Activated CD4-positive, alpha-beta T cell treated with anti-CD3 and anti-CD28 coated beads for 36 hours (primary cell): ENCODE data around the gene NAV3. TPM values are rescaled to one million over a fixed set of nuclear protein-coding genes. Genes with fewer than 3 reads are reported as not detected.

Source experiments
- ATAC-seq: fragments of 200-7000 bp; cut with Tn5 transposase; one replicate; pipeline ENCODE4 v1.10.0; 2021; ENCODE audit warnings: mild to moderate bottlenecking, moderate library complexity
- CTCF ChIA-PET: fragments of 350-600 bp; sonication (Branson Sonifier 250); formaldehyde crosslinking; loops from one replicate; lab custom pipeline; 2021; ENCODE audit warnings: antibody characterized with exemption; lab: Charles Lee
- POLR2A ChIA-PET: fragments of 350-600 bp; sonication (Branson Sonifier 250); formaldehyde crosslinking; loops from one replicate; lab custom pipeline; 2021; ENCODE audit warnings: antibody characterized with exemption, inconsistent platforms; lab: Charles Lee
- DNase-seq: peaks from one replicate; pipeline ENCODE4 v3.0.0-alpha.2; 2020
- H3K27ac Mint-ChIP-seq: one replicate; pipeline ENCODE4 v1.8.0; 2021; ENCODE audit warnings: mixed read lengths
- H3K27me3 Mint-ChIP-seq: one replicate; pipeline ENCODE4 v1.8.0; 2021; ENCODE audit warnings: mixed read lengths
- H3K36me3 Mint-ChIP-seq: one replicate; pipeline ENCODE4 v1.8.0; 2021; ENCODE audit warnings: low read depth, mixed read lengths
- H3K4me1 Mint-ChIP-seq: one replicate; pipeline ENCODE4 v1.8.0; 2021; ENCODE audit warnings: mixed read lengths
- H3K4me3 Mint-ChIP-seq: one replicate; pipeline ENCODE4 v1.8.0; 2021; ENCODE audit warnings: mild to moderate bottlenecking, moderate library complexity, mixed read lengths
- H3K9me3 Mint-ChIP-seq: one replicate; pipeline ENCODE4 v1.8.0; 2021; ENCODE audit warnings: low read depth, mixed read lengths
- intact Hi-C, 2 experiments: fragments of 100-400 bp; cut with DNase I in 1 of 2; cut with micrococcal nuclease in 1 of 2; formaldehyde crosslinking; loops; one replicate each; pipeline versions ENCODE4 v1.14.2 to v1.15.1; 2022 to 2024; cut with DNase I, micrococcal nuclease
- total RNA-seq, 2 experiments: library from RNA; stranded (reverse); gene quantifications; one replicate each; pipeline ENCODE4 v1.2.3, GENCODE V29; 2021

Gene NAV3, protein sequence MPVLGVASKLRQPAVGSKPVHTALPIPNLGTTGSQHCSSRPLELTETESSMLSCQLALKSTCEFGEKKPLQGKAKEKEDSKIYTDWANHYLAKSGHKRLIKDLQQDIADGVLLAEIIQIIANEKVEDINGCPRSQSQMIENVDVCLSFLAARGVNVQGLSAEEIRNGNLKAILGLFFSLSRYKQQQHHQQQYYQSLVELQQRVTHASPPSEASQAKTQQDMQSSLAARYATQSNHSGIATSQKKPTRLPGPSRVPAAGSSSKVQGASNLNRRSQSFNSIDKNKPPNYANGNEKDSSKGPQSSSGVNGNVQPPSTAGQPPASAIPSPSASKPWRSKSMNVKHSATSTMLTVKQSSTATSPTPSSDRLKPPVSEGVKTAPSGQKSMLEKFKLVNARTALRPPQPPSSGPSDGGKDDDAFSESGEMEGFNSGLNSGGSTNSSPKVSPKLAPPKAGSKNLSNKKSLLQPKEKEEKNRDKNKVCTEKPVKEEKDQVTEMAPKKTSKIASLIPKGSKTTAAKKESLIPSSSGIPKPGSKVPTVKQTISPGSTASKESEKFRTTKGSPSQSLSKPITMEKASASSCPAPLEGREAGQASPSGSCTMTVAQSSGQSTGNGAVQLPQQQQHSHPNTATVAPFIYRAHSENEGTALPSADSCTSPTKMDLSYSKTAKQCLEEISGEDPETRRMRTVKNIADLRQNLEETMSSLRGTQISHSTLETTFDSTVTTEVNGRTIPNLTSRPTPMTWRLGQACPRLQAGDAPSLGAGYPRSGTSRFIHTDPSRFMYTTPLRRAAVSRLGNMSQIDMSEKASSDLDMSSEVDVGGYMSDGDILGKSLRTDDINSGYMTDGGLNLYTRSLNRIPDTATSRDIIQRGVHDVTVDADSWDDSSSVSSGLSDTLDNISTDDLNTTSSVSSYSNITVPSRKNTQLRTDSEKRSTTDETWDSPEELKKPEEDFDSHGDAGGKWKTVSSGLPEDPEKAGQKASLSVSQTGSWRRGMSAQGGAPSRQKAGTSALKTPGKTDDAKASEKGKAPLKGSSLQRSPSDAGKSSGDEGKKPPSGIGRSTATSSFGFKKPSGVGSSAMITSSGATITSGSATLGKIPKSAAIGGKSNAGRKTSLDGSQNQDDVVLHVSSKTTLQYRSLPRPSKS (N-terminal part only)
- not detected for total RNA-seq

DNA sequence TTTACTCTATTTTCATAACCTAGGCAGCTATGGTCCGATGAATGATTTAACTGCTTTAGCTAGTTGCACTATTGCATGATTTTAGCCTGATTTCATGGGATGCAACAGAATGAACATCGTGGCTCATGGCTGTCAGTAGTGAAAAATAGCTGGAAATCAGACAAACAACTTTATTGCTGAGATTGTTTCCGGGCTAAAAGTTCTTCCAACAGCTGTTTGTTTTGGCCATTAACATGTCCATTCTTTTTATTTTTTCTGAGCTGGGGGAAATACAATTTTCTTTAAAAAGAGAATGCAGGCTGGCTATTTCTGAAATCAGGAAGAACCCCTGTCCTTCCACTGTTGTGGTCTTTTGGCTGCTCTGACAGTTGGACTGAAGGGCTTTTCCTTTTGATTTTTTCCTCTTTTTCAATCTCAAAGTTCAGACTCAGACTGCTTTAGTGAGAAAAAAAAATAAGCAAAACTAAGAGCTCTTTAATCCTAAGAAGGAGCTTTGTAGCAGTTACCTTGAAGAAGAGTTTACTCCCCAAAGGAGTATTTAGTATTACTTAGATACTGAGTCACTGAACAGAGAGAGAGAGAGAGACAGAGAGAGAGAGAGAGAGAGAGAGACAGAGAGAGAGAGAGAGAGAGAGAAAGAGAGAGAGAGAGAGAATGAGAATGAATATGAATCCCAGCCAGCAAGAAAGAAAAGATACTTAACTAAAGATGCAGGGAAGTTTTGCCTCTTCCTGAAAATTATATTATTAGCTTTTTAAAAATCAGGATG lies at the start of gene NAV3:
NAV3 (plus strand) TSS at position 312 of the 769 bp plus-strand sequence. CDS start 568 bp downstream, outside the sequence.
- H3K9me3 Mint-ChIP-seq, result no peaks in the 10 kb centered on the region
- no peaks in the 10 kb centered on the region for H3K36me3 Mint-ChIP-seq
- DNase-seq (no peak), ATAC-seq (no peak)
- POLR2A ChIA-PET, result no interaction called here
- H3K4me3 Mint-ChIP-seq, result no peak within 1 kb of the TSS
- H3K27ac Mint-ChIP-seq, result no peak within 1 kb of the TSS
- CTCF ChIA-PET, result interaction anchor here (1.2 kb wide), 1 partner anchor 102 kb away, joined by 4 read pairs; no protein-coding TSS in a partner anchor
- no peaks in the 10 kb centered on the region for H3K27me3 Mint-ChIP-seq
- intact Hi-C loops, result no loop called here
- H3K4me1 Mint-ChIP-seq, result no peaks in the 10 kb centered on the region

DNA sequence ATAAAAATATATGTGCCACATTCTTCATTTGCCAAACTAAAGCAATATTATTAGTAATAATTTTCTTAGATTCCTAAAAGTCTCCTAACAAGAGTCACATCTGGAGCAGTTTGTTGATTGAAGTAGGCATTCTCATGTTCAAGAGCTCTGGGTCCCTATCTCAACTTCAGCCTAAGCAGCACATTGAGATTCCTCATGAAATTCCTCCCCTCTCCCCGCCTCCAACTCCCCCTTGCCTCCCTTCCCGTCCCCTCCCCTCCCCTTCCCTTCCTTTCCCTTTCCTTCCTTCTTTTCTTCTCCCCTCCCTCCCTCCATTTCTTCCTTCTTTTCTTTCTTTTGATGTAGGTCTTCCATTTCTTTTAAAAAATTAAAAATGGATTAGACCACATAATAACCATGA lies 48.7 kb upstream of the NAV3 start:
- Mint-ChIP-seq H3K27me3 (no peaks in the 10 kb centered on the region), H3K27ac (no peak overlapping the region), H3K4me1 (no peaks in the 10 kb centered on the region), H3K9me3 (peaks cover 4% of the 10 kb centered on the region), H3K36me3 (no peaks in the 10 kb centered on the region), H3K4me3 (no peak overlapping the region)
- ATAC-seq (no peak), DNase-seq (no peak)
- POLR2A ChIA-PET, result no interaction called here
- CTCF ChIA-PET, result interaction anchor here (0.5 kb wide), 1 partner anchor 74 kb away, joined by 3 read pairs; no protein-coding TSS in a partner anchor
- intact Hi-C loops, result no loop called here

DNA sequence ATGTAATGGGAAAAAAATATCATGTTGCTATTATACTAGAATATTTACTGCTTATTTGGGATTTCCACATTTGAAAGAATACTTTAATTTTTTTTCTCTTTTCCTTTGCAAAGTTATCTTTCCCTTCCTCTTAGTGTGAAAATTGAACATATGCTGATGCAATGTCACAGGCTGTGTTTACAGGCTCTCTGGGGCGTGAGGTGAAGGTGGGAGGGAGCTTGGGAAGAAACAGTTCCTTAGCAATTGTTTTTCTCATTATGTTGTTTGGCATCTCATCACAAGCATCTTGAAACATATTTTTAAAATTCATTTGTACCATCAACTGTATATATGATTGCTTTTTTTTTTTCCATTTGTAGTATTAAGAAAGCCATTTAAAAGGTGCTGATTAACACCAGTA lies 47.9 kb upstream of the NAV3 start:
- no peak for ATAC-seq
- Mint-ChIP-seq H3K9me3 (no peaks in the 10 kb centered on the region), H3K36me3 (no peaks in the 10 kb centered on the region), H3K27ac (no peak overlapping the region), H3K4me3 (no peak overlapping the region), H3K27me3 (no peaks in the 10 kb centered on the region), H3K4me1 (no peaks in the 10 kb centered on the region)
- ChIA-PET CTCF (no interaction called here), POLR2A (no interaction called here)
- intact Hi-C loops, result no loop called here
- no peak for DNase-seq

DNA sequence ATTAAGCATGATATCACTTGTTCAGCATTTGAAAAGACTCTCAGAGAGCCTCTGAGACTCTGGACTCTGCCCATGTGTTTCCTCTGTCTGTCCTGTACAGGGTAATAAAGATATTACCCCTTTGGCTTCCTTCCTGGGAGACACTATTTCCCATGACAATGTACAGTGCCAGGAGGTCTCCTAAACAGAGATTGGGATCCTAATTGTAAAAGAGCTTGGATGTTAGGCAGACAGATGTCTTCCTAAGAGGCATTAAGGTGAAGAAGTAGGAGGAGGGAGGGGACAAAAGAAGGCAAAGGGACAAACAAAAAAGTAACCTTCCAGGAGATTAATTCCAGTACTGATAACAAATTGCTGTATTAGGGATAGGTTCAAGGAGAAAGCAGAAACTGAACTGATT lies 45.5 kb upstream of the NAV3 start:
- peaks cover 4% of the 10 kb centered on the region for H3K9me3 Mint-ChIP-seq
- no peaks in the 10 kb centered on the region for H3K4me1 Mint-ChIP-seq
- H3K27ac Mint-ChIP-seq, result no peak overlapping the region
- no peaks in the 10 kb centered on the region for H3K36me3 Mint-ChIP-seq
- intact Hi-C loops, result no loop called here
- CTCF ChIA-PET, result no interaction called here
- POLR2A ChIA-PET, result no interaction called here
- no peak for DNase-seq
- ATAC-seq, result no peak
- no peak overlapping the region for H3K4me3 Mint-ChIP-seq
- no peaks in the 10 kb centered on the region for H3K27me3 Mint-ChIP-seq

DNA sequence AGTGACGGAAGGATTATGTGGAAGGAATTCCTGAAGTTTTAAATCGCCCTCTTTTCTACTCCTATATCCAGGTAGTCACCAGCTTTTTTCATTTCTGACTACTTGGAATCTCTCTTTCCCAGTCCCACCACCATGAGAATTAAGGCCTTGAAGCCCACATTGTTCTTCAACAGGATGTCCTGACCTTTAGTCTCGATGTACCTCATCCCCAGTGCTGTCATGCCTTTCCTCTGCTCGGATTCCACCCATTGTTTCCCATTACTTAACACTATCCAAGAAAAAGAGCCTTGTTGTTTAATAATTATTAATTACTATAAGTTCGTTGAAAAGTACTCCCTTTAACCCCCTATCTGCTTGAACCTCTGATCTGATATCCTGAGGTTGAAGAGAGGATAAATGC lies 44.0 kb upstream of the NAV3 start:
- Mint-ChIP-seq H3K4me1 (no peaks in the 10 kb centered on the region), H3K36me3 (no peaks in the 10 kb centered on the region), H3K27me3 (no peaks in the 10 kb centered on the region), H3K27ac (no peak overlapping the region), H3K4me3 (no peak overlapping the region), H3K9me3 (peaks cover 4% of the 10 kb centered on the region)
- DNase-seq (no peak), ATAC-seq (no peak)
- POLR2A ChIA-PET, result no interaction called here
- intact Hi-C loops, result no loop called here
- CTCF ChIA-PET, result no interaction called here

DNA sequence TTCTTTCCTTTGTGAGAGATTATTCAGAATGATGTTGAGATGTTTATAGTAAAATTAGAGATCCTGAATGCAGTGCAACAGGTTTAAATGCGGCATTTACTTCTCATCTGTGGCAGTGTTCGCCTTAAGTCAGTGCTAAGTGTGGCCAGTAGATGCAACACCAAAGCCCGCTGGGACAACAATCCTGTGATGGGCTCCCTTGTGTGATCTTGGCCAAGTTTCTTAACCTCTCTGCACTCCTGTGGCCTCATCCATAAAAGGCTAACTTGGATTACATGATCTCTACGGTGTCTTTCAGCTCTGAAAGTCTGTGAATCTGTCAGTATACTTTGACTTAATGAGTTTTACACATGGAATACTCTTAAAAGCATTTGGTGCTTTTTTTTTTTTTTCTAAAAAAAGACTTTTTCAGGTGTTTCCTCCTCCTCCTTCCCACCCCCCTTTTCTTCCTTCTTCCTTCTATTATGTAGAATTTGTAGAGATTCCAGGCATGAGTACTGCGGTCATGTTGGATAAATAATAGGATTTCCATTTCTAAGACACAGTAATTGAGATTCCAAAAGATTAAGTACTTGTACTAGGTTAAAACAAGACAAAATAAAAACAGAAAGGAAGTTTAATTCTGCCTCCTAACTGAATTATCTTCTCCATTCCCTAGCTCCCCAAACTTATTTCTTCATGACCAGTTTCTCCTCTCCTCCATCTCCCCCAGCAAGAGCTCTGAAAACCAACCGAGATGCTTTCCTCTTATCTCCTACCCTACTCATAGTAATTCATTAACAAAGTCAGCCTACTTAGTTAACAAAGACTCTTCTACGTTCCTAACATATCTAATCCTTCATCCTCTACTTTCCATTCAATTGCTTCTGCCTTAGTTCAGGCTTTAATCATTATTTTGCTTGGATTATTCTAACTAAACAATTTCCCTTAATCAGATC lies 42.2 kb upstream of the NAV3 start:
- H3K27ac Mint-ChIP-seq, result no peak overlapping the region
- POLR2A ChIA-PET, result no interaction called here

DNA sequence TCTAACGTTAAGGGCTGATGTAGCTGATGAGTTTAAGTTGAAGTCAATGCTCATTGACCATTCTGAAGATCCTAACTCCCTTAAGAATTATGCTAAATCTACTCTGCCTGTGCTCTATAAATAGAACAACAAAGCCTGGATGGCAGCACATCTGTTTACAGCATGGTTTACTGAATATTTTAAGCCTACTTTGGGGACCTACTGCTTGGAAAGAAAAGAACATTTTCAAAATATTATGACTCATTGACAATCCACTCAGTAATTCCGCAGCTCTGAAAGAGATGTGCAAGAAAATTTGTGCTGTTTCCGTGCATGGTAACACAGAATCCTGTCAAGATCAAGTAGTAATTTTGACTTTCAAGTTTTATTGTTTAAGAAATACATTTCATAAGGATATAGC lies 35.0 kb upstream of the NAV3 start:
- H3K36me3 Mint-ChIP-seq, result no peaks in the 10 kb centered on the region
- no peak overlapping the region for H3K27ac Mint-ChIP-seq
- POLR2A ChIA-PET, result no interaction called here
- no peak overlapping the region for H3K4me3 Mint-ChIP-seq
- H3K9me3 Mint-ChIP-seq, result no peaks in the 10 kb centered on the region
- intact Hi-C loops, result no loop called here
- H3K4me1 Mint-ChIP-seq, result no peaks in the 10 kb centered on the region
- H3K27me3 Mint-ChIP-seq, result no peaks in the 10 kb centered on the region
- DNase-seq, result no peak
- no peak for ATAC-seq
- CTCF ChIA-PET, result no interaction called here

More for the DNA sequence above, 42.2 kb upstream of the NAV3 start:
- Mint-ChIP-seq H3K4me3 (no peak overlapping the region), H3K36me3 (no peaks in the 10 kb centered on the region), H3K4me1 (no peaks in the 10 kb centered on the region), H3K9me3 (peaks cover 4% of the 10 kb centered on the region), H3K27me3 (no peaks in the 10 kb centered on the region)
- CTCF ChIA-PET, result interaction anchor here (0.6 kb wide), 2 partner anchors 149 to 907 kb away, joined by 3 read pairs; no protein-coding TSS in a partner anchor
- ATAC-seq (no peak), DNase-seq (no peak)
- intact Hi-C loops, result no loop called here

DNA sequence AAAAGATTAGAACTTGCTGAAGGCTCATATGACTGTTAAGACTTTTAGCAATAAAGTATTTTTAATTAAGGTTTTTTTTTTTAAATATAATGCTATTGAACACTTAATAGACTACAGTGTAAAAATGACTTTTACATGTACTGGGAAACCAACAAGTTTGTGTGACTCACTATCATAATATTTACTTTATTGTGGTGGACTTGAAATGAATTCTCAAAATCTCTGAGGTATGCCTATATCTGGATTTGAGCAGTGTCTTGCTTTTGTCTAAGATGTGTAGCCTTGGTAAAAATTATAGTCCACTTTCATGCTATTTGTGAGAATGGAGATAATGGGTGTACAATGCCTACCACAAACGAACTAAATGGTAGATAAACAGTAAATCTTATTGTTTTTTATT lies 33.9 kb upstream of the NAV3 start:
- Mint-ChIP-seq H3K4me1 (no peaks in the 10 kb centered on the region), H3K4me3 (no peak overlapping the region), H3K27ac (no peak overlapping the region), H3K9me3 (no peaks in the 10 kb centered on the region), H3K27me3 (no peaks in the 10 kb centered on the region), H3K36me3 (no peaks in the 10 kb centered on the region)
- no peak for ATAC-seq
- no peak for DNase-seq
- CTCF ChIA-PET, result no interaction called here
- POLR2A ChIA-PET, result no interaction called here
- intact Hi-C loops, result no loop called here

DNA sequence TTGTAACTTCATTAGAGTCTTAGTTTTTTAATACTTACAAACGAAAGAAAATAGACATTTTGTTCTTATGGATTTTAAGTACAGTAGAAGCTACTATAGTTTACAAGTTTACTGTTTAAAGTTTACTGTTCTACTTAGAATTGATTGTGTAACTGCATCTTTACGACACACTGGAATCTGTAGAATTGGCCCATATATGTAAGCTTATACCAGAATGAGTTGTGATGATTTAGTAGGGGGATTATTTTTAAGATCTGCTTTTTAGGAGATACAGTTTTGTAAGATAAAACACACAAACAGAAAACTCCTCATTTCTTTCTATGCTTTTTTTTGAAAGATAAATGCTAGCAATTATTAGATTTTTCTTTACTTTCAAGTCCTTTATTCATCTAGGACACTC lies 30.2 kb upstream of the NAV3 start:
- ATAC-seq, result no peak

DNA sequence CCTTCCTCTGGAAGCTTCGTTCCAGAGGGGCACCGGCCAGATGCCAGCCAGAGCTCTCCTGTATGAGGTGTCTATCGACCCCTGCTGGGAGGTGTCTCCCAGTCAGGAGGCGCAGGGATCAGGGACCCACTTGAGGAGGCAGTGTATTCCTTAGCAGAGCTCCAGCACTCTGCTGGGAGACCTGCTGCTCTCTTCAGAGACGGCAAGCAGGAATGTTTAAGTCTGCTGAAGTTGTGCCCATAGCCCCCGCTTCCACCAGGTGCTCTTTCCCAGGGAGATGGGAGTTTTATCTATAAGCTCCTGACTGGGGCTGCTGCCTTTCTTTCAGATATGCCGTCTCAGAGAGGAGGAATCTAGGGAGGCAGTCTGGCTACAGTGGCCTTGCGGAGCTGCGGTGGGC lies 22.2 kb upstream of the NAV3 start:
- peaks cover 15% of the 10 kb centered on the region for H3K9me3 Mint-ChIP-seq
- intact Hi-C loops, result no loop called here
- H3K4me3 Mint-ChIP-seq, result no peak overlapping the region
- ATAC-seq, result no peak
- no peaks in the 10 kb centered on the region for H3K36me3 Mint-ChIP-seq
- CTCF ChIA-PET, result no interaction called here
- H3K4me1 Mint-ChIP-seq, result no peaks in the 10 kb centered on the region
- no peak for DNase-seq
- POLR2A ChIA-PET, result no interaction called here
- H3K27ac Mint-ChIP-seq, result no peak overlapping the region
- H3K27me3 Mint-ChIP-seq, result no peaks in the 10 kb centered on the region

More for the DNA sequence above, 30.2 kb upstream of the NAV3 start:
- intact Hi-C loops, result no loop called here
- no peak overlapping the region for H3K4me3 Mint-ChIP-seq
- H3K27ac Mint-ChIP-seq, result no peak overlapping the region
- ChIA-PET CTCF (interaction anchor here (0.6 kb wide), 1 partner anchor 1874 kb away, joined by 4 read pairs; no protein-coding TSS in a partner anchor), POLR2A (no interaction called here)
- no peaks in the 10 kb centered on the region for H3K27me3 Mint-ChIP-seq
- H3K36me3 Mint-ChIP-seq, result no peaks in the 10 kb centered on the region
- H3K9me3 Mint-ChIP-seq, result peaks cover 10% of the 10 kb centered on the region
- DNase-seq, result no peak
- no peaks in the 10 kb centered on the region for H3K4me1 Mint-ChIP-seq
